NCI-H1417 treated with DMSO at 0.1 percent for 48 hours (cell line): Measurements from ENCODE around the gene ANKFN1.

Experiments used
- DNase-seq: peaks from one replicate; lab custom pipeline; 2025; lab: John Stamatoyannopoulos, UW

Gene ANKFN1

GRCh38 chr17:56177361-56177760 lies 24.1 kb downstream of the ANKFN1 start:
- no peak for DNase-seq

DNA sequence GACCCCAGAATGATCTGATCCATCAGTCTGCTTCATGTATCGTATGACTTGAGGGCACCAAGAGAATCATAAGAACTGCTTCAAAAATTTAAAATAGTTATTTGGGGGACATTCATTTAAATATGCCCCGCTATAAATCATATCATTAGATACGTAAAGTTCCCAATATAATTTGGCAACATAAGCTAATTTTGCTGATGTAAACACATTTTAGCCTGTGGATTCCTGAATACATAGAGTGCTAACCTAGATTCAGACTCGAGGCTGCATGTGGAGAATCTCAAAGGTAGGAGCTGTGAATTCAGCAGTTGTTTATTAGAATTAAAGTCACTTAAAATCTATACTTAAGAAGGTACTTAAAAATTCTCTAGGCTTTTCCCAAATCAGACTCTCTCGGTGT lies 24.9 kb downstream of the ANKFN1 start:
- no peak for DNase-seq

GRCh38 chr17:56182081-56182480 lies 28.8 kb downstream of the ANKFN1 start:
- no peak for DNase-seq

DNA sequence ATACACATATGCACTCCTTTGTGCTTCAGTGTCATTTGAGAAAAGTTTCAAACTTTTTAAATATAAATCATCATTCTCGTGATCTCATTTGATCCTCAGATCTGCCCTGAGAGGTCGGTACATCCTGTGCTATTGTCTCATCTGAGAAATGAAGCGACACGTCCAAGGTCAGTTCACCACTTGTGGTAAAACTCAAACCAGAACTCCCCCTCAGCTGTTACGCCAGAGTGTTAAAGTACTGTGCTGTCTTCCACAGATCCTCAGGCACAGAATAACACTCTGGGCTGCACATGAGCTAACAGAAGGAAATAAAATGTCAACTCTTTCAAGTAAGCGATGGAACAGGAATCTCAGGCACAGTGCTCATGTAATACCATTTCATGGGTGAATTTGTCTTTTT lies 31.4 kb downstream of the ANKFN1 start:
- no peak for DNase-seq

- no peak for DNase-seq
Measured at GRCh38 chr17:56185491-56186221, 32.4 kb downstream of the ANKFN1 start.

DNA sequence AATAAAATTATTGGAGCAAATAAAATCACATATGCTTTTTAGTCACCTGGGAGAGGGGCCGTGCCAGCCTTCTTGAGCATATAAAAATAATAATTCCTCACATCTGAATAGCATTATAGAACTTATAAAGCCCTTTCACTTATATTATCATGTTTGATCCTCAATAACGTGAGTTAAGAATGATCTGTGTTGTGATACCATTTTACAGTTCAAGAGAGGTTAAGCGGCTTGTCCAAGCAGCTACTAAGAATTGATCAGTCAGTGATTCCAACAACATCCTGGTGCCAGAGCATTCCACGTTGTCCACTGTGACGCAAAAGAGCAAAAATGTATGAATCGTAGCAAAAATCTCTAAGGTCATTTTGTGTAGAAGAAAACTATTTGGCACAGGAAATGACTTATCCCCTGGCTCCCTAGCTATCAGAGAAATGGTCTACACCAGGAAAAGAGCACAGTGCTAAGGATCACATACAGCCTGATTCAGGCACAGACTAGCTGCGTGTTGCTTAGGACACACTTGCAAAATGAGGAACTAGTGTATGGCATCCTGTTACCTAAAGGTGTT lies 33.0 kb downstream of the ANKFN1 start:
- no peak for DNase-seq

- no peak for DNase-seq
Measured at GRCh38 chr17:56203430-56203829, 50.2 kb downstream of the ANKFN1 start.

GRCh38 chr17:56206351-56206750 lies 53.1 kb downstream of the ANKFN1 start:
- DNase-seq, result no peak

- no peak for DNase-seq
Measured at GRCh38 chr17:56213031-56213430, 59.8 kb downstream of the ANKFN1 start.

DNA sequence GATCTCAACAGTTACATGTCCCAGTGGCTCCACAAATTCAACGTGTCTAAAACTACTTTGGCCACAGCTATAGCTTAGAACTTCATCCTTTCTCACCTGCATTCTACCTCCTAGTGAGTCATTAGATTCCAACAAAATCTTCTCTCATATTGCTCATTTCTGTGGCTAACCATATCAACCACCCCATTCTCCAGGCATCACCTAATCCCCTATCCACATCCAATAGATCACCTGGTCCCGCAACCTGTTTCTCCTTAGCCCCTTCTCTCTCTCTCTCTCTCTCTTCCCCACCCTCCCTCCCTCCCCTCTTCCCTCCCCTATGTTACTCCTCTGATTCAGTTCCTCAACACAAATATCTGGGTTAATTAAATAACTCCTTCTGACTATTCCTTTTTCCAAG lies 64.6 kb downstream of the ANKFN1 start:
- DNase-seq, result no peak

GRCh38 chr17:56222255-56222654 lies 69.0 kb downstream of the ANKFN1 start:
- no peak for DNase-seq

DNA sequence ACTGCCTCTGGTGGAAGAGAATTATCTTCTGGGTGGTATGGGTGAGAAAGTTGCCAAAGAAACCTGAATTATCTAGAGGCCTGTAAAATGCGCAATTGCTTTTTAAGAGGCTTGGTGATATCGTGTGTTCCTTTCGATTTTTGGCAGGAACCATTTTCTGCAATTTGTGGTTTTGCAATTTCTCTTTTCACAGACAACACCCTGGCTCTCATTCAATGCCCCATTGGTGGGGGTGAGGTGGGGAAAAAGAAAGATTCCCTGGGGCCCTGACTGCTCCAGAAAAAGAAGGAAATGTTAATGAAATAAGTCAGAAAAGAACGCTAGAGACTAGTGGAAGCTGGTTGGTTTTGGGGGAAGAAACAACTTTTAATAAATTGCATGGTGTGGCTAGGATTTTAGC lies 77.4 kb downstream of the ANKFN1 start:
- DNase-seq, result no peak

DNA sequence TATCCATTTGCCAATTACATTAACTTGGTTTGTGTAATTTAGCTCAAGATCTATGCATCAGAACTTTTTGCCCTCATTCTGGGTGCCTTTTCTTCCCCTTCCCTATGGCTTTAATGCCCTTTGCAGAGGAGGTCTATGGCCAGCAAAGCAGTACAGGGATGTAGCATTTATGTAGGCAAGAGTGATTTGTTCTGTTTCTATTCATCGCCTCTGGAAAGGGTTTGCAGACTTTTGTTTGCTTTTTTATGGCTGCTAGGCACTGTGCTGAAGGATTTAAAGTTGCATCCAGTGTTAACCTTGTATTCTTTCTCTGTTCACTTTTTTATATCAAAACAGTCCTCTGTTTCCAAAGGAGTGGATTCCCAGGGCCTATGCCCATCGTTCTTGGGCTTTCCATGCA lies 78.0 kb downstream of the ANKFN1 start:
- no peak for DNase-seq

GRCh38 chr17:56231693-56232092 lies 78.4 kb downstream of the ANKFN1 start:
- no peak for DNase-seq

- DNase-seq, result no peak
Measured at GRCh38 chr17:56244268-56244890, 91.1 kb downstream of the ANKFN1 start.

- no peak for DNase-seq
Measured at GRCh38 chr17:56247816-56248215, 94.5 kb downstream of the ANKFN1 start.

- DNase-seq, result no peak
Measured at GRCh38 chr17:56257075-56257474, 103.8 kb downstream of the ANKFN1 start.

- no peak for DNase-seq
Measured at GRCh38 chr17:56260376-56261002, 107.2 kb downstream of the ANKFN1 start.

- no peak for DNase-seq
Measured at GRCh38 chr17:56262803-56263202, 109.5 kb downstream of the ANKFN1 start.

GRCh38 chr17:56269556-56270389 lies 116.5 kb downstream of the ANKFN1 start:
- DNase-seq, result no peak

- DNase-seq, result no peak
Measured at GRCh38 chr17:56274491-56274890, 121.2 kb downstream of the ANKFN1 start.

DNA sequence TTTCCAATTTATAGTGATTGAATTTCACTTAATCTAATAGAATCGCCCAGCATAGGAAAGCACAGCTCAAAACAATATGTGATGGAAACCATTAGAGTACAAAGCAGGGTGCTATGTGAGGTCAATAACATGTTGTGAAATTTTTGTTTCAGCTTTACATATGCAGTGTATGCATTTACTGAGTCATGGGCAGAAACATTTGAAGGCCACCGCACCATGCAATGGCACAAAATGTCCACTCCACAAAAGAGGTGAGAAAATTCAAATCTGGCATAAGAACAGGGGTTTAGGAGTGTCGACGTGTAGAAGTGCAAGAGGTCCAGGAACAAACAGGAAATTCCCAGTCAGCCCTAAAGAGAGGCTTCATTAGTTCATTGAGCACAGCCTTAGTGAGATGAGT lies 131.2 kb downstream of the ANKFN1 start:
- no peak for DNase-seq
